M059J (cell line): ENCODE data around the gene AHCYL2. TPM values are rescaled to one million over a fixed set of nuclear protein-coding genes. Genes with fewer than 3 reads are reported as not detected.
"Not testable (repeated sequence)": the region's sequence is repeated elsewhere in the genome, so short reads cannot be mapped to it uniquely, and the experiment has no call there.

Experiments used
- DNase-seq: peaks from one replicate; pipeline ENCODE4 v3.0.0-alpha.2; 2012; ENCODE audit warnings: low read depth
- total RNA-seq: library from RNA; depleted of rRNA; stranded (reverse); fragments of >200 nt; shearing (Covaris generic); gene quantifications from 2 replicates; pipeline ENCODE4 v1.2.3, GENCODE V29; 2014

The AHCYL2 gene
- total RNA-seq, 1 experiment from 2014 or later: 8.2 TPM

DNA sequence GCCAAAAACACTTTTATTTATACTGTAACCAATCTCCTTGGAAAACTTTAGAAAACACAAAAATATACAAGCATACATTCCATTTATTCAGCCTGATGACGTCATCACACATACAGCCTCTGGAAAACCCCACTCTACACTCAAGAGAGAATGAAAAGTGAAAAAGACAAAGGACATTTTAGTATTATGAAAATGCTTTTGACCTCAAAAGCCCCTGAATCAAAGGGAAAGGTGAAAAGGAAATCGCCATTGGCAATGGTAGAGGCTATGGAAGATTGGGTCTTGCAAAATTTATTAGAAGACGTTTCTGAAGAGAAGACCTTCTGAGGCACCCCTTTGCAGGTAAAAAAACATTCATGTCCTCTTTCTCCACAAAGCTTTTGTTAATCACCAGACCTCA is 126.5 kb downstream of the AHCYL2 start:
- DNase-seq: peak; percentile 21

DNA sequence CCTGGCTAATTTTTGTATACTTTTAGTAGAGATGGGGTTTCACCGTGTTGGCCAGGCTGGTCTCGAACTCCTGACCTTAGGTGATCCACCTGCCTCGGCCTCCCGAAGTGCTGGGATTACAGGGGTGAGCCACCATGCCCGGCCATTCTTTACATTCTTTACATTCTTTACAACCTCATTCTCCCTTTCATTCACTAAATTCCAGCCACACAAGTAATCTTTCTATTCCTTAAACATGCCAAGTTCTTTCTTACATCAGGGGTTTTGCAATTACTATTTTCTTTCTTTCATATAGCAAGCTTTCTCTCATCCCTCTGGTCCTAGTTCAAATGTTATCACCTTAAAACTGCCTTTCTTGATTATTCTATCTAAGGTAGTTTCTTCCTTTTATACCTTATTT is 128.3 kb downstream of the AHCYL2 start:
- peak; percentile 21 for DNase-seq

DNA sequence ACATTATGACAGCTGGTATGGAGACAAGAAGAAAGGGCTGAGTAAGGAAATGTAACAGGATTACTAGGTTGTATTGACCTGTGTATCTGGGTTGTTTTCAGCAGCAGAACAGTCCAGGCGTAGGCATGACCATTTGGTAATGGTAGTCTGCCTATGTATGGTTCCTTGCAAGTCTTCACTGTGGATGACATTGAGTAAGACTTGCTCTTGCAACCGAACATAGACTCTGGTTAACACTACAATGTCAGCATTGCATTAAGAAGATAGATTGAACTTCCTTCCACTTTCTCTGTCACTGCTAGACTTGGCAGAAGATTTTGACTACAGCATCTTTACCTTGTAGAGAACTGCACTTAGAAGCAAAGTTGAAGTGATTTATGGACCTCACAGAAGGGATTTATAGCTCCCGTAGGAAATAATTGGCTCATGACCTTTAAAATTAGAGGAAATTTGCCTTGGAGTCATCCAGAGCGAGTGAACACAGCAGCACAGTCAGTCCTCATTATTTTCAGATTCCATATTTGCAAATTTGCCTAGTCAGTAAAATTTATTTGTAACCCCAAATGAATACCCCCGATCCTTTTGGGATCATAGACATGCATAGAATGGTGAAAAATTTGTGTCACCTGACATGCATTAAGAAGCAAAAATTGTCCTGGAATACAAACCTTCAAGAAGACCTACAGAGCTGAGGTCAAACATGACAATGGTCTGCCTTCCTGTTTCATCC is 129.8 kb downstream of the AHCYL2 start:
- no peak for DNase-seq

DNA sequence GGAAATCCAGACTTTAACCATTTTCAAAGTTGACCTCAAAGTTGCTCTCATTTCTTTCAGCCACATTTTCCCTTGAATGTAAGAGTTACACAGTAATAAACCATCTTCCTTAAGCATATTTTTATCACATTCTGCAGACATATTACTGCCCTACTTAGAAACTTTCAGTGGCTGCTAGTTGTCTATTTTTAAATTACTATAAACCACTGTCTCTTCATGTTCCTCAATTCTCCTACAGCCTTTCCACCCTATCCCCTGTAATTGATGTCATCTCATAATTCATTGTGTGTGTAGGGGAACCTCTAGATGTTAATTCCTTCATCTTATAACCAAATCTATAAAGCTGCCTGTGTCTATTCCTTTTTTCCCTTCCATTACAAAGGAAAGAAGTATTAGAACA is 131.3 kb downstream of the AHCYL2 start:
- no peak for DNase-seq

DNA sequence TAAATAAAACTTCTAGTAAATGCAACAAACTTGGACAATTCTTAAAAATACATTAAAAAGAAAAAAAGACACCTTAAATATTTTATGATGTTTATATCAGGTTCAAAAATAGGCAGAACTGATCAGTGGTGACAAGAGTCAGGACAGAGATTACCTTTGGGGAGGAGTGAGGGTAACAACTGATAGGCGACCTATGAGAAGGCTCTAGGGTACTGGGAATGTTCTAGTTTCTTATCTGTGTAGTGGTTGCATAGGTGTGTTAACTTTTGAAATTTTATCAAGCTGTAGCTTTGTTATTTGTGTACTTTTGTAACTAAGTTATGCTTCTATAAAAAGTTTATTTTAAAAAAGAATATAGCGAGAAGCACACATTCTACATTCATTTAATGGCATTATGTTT is 134.3 kb downstream of the AHCYL2 start:
- DNase-seq: no peak

DNA sequence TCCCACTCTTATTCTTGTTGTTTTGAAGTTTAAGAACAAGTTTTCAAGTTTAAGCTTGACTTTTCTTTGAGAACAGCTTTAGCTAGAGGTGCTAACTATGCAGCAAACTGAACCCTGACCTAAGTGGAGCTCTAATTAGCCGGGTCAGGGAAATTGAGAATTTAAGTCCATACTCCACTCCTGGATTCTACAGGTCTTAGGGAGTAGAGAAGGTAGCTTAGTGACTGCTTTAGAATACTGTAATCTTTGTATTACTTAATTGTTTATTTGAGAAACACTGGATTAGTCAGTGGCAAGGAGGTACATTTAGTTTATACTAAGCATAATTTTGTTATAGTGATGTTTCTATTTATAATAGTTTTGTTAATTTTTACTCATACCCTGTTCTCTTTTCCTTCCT is 134.8 kb downstream of the AHCYL2 start:
- no peak for DNase-seq

DNA sequence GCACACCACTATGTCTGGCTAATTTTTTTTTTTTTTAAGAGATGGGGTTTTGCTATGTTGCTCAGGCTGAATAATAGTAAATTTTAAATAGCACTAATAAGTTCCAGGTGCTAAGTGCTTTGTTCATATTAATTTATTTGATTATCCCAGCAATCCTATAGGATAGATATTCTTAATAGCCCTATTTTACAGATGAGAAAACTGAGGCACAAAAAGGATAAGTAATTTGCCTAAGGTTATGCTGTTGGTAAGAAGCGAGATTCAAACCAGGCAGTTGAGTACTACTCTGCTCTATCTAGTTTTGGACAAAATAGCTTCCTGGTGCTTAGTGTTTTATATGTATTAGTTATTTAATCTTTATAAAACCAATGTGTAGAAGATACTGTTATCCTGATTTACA is 136.9 kb downstream of the AHCYL2 start:
- DNase-seq: no peak

DNA sequence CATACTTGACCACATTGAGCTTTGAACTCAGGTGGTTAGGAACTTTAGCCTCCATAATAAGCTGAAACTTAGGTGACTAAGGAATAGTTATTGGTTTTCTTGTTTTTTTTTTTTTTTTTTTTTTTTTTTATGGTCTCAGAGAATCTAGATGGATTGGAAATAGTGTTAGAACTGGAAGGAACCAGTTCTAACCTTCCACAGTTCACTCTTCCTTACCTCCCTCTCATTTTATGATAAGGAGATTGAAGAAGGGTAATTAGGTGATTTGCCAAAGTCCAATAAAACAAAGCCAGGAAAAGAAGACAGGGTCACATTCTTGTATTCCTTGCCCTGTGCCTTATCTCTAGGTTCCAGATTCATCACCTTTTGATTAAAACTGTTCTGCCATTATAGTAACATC is 137.7 kb downstream of the AHCYL2 start:
- DNase-seq: no peak

DNA sequence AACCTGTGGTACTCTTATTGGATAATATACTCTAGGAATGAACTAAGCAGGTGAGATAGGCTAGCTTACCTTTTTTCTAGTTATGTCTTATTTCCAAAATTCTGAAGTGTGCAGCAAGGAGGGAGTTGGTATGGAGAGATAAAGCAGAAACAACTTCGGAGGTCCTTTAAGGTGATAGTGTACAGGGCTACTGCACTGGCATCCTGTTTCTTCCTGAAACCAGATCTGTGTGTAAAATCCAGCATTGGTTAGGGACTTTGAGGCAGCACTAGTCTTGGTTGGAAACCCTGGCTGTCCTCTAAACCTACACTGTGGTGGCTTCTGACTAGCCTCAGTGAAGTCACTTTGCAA is 142.5 kb downstream of the AHCYL2 start:
- DNase-seq: no peak

DNA sequence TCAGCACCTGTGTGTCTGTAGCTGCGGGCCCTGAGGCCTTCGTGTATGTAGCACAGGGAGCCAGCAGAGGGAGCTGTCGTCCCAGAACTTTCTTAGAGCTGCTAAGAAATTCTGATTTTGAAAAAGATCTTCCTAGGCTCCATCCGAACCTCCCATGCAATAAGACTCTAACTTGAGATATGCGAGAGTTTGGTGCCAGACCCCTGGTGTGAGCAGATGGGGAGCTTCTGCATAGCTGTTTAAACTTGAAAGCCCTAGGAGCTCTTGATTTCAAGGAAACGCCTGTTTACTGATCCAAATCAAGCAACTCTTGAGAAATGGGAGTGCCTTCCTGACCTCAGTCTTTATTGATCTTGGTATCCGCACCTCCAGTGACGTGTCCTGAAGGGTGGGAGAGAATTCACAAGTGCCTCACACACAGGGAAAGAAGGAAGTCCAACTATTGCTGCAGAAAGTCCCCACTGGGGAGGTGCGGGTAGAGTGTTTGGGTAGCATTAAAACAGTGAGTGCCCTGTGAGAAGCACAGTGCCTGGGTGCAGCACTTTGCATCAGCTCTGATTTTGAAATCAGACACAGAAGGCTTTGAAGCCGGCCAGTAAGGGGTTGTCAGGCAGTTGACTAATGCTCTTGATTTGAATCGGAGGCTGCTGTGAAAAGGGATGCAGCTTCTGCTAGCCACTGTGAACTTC is 143.0 kb downstream of the AHCYL2 start:
- peak; percentile 69 for DNase-seq

DNA sequence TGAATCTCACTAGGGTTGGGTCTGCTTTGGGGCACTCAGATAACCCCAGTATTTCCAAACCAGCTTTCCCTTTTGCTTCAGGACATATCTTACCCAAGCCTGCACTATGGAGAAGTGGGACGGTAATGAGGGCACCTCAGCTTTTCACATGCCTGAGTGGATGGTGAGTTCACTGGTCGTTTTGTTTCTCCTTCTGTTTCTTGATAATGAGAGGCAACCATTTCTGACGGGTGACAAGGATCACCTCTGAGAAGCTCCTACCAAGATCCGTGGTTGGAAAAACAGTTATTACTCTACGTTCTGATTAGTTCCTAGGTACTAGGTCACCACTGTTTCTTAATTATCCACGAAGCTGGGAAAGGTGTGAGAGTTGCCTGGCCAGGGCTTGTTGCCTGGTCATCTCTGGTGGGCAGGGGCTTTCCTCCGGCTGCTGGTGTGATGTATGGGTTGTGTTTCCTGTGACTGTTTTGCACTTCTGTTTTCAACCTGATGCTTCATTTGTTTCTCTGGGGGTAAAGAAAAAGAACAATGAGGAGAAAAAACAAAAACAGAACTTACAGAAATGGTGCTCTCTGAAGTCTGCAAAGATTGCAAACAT is 143.7 kb downstream of the AHCYL2 start:
- DNase-seq: no peak

DNA sequence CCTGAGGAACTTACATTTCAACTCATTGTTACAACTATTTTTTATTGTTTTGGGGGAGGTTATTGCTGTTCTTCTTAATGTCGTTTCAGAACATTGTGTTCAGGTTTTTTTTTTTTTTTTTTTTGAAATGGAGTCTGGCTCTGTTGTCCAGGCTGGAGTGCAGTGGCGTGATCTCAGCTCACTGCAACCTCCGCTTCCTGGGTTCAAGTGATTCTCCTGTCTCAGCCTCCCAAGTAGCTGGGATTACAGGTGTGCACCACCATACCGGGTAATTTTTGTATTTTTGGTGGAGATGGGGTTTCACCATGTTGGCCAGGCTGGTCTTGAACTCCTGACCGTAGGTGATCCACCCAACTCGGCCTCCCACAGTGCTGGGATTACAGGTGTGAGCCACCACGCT is 144.6 kb downstream of the AHCYL2 start:
- DNase-seq: not testable (repeated sequence)

DNA sequence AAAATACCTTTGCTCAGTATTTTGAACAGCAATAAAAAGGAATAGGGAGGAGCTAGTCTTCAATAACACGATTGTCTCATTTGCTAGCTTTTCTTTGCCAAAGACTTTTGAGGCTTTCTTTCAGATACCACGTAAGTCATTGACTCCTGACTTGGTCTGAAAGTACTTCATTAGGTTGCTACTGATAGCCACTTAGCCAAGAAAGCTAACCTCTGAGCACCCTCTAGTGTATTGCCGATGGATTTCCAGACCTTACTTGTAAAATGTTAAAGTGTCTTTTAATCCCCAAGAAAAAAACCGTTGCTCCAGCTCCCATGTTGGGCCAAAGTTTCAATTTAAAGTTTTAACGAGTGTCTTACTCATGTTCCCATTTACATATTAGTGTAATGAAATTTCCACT is 146.0 kb downstream of the AHCYL2 start:
- peak; percentile 33 for DNase-seq

DNA sequence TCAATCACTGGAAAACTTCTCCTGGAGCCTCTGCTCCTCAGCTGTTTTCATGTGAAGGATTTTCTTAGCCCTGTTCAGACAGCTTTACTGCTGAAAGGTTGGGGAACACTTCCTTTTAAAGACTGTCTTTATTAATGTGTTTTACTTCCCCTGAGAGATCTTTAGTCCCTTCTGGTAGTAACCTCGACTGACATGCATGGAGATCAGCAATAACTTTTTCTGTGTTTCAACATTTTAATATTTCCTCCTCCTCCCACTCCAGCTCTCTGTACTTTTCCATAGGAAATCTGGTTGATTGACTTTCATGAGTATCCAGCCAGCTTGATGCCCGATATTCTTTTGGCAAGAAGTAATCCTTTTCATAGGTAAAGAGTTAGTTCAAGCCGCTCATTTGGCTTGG is 146.7 kb downstream of the AHCYL2 start:
- DNase-seq: no peak

DNA sequence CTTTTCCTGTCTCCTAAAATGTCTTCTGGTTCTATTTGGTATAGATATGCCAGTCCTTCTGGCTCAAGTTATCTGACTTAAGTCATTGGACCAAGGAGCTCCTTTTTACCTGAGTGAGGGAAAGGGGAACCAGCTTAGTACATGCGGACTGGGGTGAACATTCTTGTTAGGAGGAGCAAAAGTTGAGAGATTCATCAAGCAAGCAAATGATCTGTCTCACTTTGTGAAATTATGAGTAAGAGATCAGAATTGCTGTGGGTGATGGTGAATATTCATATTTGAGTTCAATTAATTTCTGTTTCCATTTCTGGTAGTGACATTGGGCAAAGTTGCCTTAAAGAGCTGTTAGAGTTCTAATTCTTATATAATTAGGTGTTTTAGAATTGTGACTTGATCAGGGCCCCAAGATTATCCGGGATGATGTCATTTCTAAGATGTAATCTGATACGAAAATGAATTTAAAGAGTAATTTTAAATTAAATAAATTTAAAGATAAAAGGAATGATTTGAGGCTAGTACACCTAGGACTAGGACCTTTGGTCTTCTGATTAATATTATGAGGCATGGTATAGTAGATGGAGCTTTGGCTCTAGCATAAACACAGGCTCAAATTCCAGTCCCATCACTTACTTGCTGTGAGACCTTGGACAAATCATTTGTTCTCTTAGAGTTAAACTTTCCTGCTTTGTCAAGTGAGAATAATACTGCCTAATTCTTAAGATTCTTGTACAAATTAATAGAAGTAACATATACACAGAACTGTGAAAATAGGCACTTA is 149.0 kb downstream of the AHCYL2 start:
- no peak for DNase-seq

DNA sequence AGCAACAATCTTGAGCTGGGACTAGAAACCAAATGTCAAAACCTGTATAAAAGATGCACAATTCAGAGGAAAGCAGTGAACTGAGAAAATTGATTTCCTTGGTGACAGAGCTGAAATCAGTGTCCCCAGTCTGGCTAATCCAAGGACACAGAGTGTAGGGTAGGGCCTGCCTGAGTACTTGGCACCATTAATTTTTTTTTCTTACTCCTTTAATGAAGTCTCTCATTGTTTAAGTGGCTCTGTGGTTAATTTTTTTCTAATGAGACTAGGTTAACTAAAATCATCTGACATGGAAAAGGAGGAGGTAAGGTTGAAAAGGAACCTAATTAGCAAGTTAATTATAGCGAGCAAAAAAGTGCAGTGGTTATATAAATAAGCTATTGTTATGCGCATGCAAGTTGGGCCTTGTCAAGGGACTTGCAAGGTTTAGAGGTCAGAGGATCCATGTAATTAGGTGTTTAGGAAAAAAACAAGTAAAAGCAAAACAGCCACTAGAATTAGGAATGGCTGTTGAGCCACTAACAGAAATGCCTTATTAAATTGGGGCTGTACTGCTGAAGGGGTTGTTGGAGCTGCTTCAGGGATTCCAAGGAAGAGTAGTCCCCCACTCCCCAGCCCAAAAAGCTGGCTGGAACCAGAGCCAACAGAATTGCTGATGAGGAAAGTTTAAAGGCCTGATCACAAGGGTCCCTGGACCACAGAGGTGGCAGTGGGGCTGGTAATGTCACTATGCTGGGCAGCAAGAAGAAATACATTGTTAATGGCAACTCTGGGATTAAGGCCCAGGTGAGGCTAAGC is 150.5 kb downstream of the AHCYL2 start:
- no peak for DNase-seq

DNA sequence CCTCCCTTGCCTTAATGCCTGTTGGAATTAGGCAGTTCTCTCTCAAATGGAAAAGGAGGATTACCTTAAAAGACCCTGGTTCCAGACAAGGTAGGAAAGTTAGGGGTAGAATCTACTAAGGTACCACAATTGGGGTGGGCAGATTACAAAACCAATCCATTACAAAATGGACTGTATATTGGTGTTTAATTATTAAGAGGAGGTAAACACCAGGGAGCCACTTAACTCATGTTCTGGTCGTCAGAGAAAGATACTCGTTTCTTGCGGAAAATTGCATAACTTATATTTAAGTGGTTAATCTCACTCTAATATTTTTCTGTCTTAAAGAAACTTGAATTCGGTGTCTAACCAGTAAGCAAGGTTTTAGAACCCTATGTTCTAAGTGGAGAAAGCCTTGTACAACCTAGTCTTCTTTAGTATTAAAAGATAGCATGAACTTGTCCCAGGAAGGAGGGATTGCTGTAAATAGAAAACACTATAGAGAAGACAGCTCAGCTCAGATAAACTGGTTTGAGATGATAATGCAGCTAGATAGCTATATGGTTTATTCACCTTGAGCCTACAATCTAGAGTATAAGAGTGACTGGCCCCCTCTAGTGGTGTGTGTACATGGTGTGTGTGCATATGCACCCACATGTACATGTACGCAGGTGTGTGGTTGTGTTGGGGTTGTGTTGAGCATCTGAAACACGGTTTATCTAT is 151.4 kb downstream of the AHCYL2 start:
- DNase-seq: peak; percentile 44

DNA sequence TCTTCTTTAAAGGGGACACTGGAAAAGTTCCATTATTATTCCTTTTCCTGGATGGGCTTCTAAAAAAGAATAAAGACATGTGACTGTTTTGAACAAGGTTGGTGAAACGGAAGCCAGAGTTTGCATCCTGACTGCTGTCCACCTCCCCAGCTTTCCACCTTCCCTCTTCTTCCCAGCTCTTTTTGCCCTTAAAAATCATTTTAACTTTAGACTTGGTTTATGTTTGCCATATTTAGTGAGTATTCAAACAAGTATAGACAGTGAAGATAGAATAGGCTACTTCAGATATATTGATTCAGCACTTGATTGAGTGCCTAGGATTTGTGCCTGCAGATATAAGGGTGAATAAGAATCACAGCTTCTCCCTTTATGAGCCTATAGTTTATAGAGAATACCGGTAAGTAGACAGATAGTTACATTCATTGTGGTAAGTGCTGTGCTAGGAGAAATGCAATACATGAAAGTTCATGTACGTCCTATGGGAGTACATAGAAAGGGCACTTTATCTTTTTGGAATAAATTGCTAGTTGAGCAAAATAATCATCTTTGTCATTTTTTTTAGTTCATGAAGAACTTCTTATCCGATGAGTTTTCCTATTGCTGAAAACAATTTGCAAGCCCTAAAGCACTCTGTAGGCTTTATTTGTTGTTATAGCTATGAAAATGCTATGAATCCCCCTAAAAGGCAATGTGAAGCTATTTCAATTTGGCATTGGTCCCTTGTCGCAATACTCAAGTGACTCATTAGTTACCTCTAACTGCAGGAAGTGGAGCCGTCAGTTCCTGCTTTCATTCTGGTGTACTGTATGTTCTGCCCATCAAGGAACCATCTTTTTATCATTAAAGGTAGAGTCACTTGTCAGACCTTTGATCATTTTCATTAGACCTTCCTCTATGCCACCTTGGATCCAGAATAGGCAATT is 152.2 kb downstream of the AHCYL2 start:
- DNase-seq: peak; percentile 62

DNA sequence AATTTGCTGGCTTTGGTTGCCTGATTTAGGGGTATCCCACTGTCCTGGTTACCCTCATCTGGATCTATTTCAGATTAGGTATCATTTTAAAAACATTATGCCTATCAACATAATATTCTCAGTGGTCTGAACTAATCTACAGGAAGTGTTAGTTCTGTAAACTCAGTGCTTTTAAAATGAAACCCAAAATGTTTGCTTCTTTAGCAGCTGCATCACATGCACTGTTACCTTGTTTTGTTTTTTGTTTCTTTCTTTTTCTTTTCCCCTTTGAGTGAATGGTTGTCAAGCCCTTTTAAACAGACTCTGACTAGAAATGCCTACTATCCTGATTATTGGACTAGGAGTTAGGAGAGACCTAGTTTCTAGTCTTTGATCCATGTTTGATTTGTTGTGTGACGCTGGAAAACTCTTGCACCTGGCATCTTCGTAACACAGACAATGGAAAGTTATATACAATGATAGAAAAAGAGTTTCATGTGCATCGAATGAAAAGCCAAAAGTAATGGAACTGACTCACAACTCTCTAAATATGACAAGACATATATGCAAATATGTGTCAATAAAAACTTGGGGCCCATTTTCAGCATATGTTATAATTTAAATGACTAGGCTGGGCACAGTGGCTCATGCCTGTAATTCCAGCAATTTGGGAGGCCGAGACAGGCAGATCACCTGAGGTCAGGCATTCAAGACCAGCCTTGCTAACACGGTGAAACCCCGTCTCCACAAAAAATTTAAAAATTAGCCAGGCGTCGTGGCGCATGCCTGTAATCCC is 157.1 kb downstream of the AHCYL2 start:
- DNase-seq: no peak
